Progenitor cell of endocrine pancreas (in vitro differentiated cells): ENCODE measurements around the gene SAT2. TPM values are rescaled to one million over a fixed set of nuclear protein-coding genes. Genes with fewer than 3 reads are reported as not detected.

ENCODE experiments used
- DNase-seq: peaks from one replicate; pipeline ENCODE4 v3.0.0; 2021; ENCODE audit warnings: low spot score; ENCODE audit not compliant: unreplicated experiment
- H3K27ac Mint-ChIP-seq: 2 replicates; pipeline ENCODE4 v1.8.0; 2021; ENCODE audit warnings: mild to moderate bottlenecking, moderate library complexity, mixed read lengths
- H3K27me3 Mint-ChIP-seq: 2 replicates; pipeline ENCODE4 v1.8.0; 2021; ENCODE audit warnings: mixed read lengths
- H3K36me3 Mint-ChIP-seq: 2 replicates; pipeline ENCODE4 v1.8.0; 2022; ENCODE audit warnings: mixed read lengths; ENCODE audit not compliant: insufficient read depth
- H3K4me1 Mint-ChIP-seq: 2 replicates; pipeline ENCODE4 v1.8.0; 2021; ENCODE audit warnings: low read depth, mixed read lengths
- H3K4me3 Mint-ChIP-seq: 2 replicates; pipeline ENCODE4 v1.8.0; 2021; ENCODE audit warnings: low read depth, mild to moderate bottlenecking, moderate library complexity, mixed read lengths
- H3K9me3 Mint-ChIP-seq: 2 replicates; pipeline ENCODE4 v1.8.0; 2021; ENCODE audit warnings: low read depth, mixed read lengths
- long read RNA-seq: library from polyadenylated mRNA; unstranded; transcript quantifications from one replicate; pipeline ENCODE4 v2.0.0, GENCODE V29; 2020
- total RNA-seq: library from RNA; stranded (reverse); gene quantifications from 2 replicates; pipeline ENCODE4 v1.2.1, GENCODE V29; 2021
- TF ChIP-seq, protein P1 (sequence below): fragments of 200-600 bp; sonication (generic); IDR thresholded peaks from one replicate; pipeline ENCODE4 v1.5.0; 2021; ENCODE audit warnings: antibody characterized with exemption, mild to moderate bottlenecking; ENCODE audit not compliant: unreplicated experiment

SAT2 gene
- total RNA-seq, result 108 and 120 TPM in 2 replicates
- long read RNA-seq, transcript SAT2-202 (6 exons, 974 nt), result major isoform, 5 of 11 reads
- long read RNA-seq, partial matches to known transcripts, result 0 of 11 reads
- long read RNA-seq, other reads (novel, unspliced or antisense), result 0 of 11 reads

- DNase-seq, result peak; percentile 87
- TF ChIP-seq, protein P1, sequence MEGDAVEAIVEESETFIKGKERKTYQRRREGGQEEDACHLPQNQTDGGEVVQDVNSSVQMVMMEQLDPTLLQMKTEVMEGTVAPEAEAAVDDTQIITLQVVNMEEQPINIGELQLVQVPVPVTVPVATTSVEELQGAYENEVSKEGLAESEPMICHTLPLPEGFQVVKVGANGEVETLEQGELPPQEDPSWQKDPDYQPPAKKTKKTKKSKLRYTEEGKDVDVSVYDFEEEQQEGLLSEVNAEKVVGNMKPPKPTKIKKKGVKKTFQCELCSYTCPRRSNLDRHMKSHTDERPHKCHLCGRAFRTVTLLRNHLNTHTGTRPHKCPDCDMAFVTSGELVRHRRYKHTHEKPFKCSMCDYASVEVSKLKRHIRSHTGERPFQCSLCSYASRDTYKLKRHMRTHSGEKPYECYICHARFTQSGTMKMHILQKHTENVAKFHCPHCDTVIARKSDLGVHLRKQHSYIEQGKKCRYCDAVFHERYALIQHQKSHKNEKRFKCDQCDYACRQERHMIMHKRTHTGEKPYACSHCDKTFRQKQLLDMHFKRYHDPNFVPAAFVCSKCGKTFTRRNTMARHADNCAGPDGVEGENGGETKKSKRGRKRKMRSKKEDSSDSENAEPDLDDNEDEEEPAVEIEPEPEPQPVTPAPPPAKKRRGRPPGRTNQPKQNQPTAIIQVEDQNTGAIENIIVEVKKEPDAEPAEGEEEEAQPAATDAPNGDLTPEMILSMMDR, result no peak
- Mint-ChIP-seq H3K4me1 (peaks cover 20% of the 10 kb centered on the region), H3K27me3 (no peaks in the 10 kb centered on the region), H3K36me3 (peaks cover 5% of the 10 kb centered on the region), H3K4me3 (peak within 1 kb of the TSS; percentile 93), H3K9me3 (no peaks in the 10 kb centered on the region), H3K27ac (peak within 1 kb of the TSS; percentile 99)
Measured at GRCh38 chr17:7627250-7628121, at the start of gene SAT2. SAT2 (minus strand) TSS chr17:7627821; CDS start chr17:7627635, 186 bp downstream.

DNA sequence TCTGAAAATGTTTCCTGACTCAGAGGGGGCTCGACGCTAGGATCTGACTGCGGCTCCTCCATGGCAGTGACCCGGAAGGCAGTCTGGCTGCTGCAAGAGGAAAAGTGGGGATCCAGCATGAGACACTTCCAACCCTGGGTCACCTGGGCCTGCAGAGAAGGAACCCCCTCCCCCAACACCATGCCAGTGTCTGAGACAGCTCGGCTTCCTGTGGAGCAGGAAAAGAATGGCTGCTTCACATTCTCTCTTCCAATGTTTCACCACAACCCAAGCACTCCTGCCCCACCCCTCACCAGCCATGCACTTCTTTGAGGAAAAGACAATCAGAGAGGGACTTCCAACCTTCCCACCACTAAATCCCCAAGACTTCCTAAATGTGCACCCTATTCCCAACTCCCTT, 48.9 kb upstream of the SAT2 start:
- H3K27ac Mint-ChIP-seq, result no peak overlapping the region
- H3K4me3 Mint-ChIP-seq, result no peak overlapping the region
- DNase-seq, result no peak

DNA sequence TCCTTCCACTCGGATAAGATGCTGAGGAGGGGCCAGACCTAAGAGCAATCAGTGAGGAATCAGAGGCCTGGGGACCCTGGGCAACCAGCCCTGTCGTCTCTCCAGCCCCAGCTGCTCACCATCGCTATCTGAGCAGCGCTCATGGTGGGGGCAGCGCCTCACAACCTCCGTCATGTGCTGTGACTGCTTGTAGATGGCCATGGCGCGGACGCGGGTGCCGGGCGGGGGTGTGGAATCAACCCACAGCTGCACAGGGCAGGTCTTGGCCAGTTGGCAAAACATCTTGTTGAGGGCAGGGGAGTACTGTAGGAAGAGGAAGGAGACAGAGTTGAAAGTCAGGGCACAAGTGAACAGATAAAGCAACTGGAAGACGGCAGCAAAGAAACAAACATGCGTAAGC, 47.3 kb upstream of the SAT2 start:
- Mint-ChIP-seq H3K4me3 (no peak overlapping the region), H3K36me3 (peaks cover 37% of the 10 kb centered on the region), H3K9me3 (peaks cover 9% of the 10 kb centered on the region), H3K27ac (no peak overlapping the region), H3K4me1 (no peaks in the 10 kb centered on the region), H3K27me3 (no peaks in the 10 kb centered on the region)
- DNase-seq, result no peak
- TF ChIP-seq, protein P1, result no peak

More for the DNA sequence above, 48.9 kb upstream of the SAT2 start:
- Mint-ChIP-seq H3K27me3 (no peaks in the 10 kb centered on the region), H3K4me1 (no peaks in the 10 kb centered on the region), H3K36me3 (peaks cover 31% of the 10 kb centered on the region), H3K9me3 (peaks cover 9% of the 10 kb centered on the region)
- TF ChIP-seq, protein P1, result no peak

DNA sequence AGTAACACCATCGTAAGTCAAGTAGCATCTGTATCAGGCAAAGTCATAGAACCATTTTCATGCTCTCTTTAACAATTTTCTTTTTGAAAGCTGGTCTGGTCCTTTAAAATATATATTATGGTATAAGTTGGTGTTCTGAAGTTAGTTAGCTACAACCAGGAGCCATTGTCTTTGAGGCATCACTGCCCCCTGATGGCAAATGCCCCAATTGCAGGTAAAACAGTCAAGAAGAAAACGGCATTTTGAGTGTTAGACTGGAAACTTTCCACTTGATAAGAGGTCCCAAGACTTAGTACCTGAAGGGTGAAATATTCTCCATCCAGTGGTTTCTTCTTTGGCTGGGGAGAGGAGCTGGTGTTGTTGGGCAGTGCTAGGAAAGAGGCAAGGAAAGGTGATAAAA, 45.6 kb upstream of the SAT2 start:
- no peak for DNase-seq
- H3K27ac Mint-ChIP-seq, result no peak overlapping the region

DNA sequence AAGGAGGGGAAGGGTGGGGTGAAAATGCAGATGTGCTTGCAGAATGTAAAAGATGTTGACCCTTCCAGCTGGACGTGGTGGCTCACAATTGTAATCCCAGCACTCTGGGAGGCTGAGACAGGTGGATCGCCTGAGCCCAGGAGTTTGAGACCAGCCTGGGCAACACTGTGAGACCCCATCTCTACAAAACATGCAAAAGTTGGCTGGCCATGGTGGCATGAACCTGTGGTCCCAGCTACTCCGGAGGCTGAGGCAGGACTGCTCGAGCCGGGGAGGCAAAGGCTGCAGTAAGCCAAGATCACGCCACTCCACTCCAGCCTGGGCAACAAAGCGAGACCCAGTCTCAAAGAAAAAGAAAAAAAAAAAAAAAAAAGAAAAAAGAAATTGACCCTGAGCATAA, 40.9 kb upstream of the SAT2 start:
- H3K9me3 Mint-ChIP-seq, result peaks cover 3% of the 10 kb centered on the region
- DNase-seq, result no peak
- H3K4me1 Mint-ChIP-seq, result no peaks in the 10 kb centered on the region
- no peaks in the 10 kb centered on the region for H3K27me3 Mint-ChIP-seq
- H3K27ac Mint-ChIP-seq, result no peak overlapping the region
- TF ChIP-seq, protein P1, result no peak
- no peak overlapping the region for H3K4me3 Mint-ChIP-seq
- H3K36me3 Mint-ChIP-seq, result peaks cover 21% of the 10 kb centered on the region

More for the DNA sequence above, 45.6 kb upstream of the SAT2 start:
- no peaks in the 10 kb centered on the region for H3K27me3 Mint-ChIP-seq
- H3K9me3 Mint-ChIP-seq, result peaks cover 9% of the 10 kb centered on the region
- TF ChIP-seq, protein P1, result peak; percentile 51
- H3K36me3 Mint-ChIP-seq, result peaks cover 37% of the 10 kb centered on the region
- H3K4me1 Mint-ChIP-seq, result no peaks in the 10 kb centered on the region
- no peak overlapping the region for H3K4me3 Mint-ChIP-seq
